Mesothelial cell of epicardium (in vitro differentiated cells): ENCODE data around the gene PRSS57. TPM values are rescaled to one million over a fixed set of nuclear protein-coding genes. Genes with fewer than 3 reads are reported as not detected.

Experiments
- DNase-seq, 2 experiments: peaks; one replicate each; pipeline ENCODE4 v3.0.0; 2021; ENCODE audit warnings: low spot score in 2 of 2; ENCODE audit not compliant: unreplicated experiment in 2 of 2
- H3K27ac Mint-ChIP-seq: 2 replicates; pipeline ENCODE4 v1.8.0; 2021; ENCODE audit warnings: mixed read lengths
- H3K27me3 Mint-ChIP-seq: 2 replicates; pipeline ENCODE4 v1.8.0; 2021; ENCODE audit warnings: low read depth, mixed read lengths
- H3K36me3 Mint-ChIP-seq: 2 replicates; pipeline ENCODE4 v1.8.0; 2021; ENCODE audit warnings: mixed read lengths
- H3K4me1 Mint-ChIP-seq: 2 replicates; pipeline ENCODE4 v1.8.0; 2021; ENCODE audit warnings: mixed read lengths
- H3K4me3 Mint-ChIP-seq: 2 replicates; pipeline ENCODE4 v1.8.0; 2021; ENCODE audit warnings: mild to moderate bottlenecking, moderate library complexity, mixed read lengths
- H3K9me3 Mint-ChIP-seq: 2 replicates; pipeline ENCODE4 v1.8.0; 2021; ENCODE audit warnings: mixed read lengths
- CTCF ChIP-seq: fragments of 200-600 bp; sonication (generic); IDR thresholded peaks from one replicate; pipeline ENCODE4 v1.5.0; 2021; ENCODE audit warnings: antibody characterized with exemption; ENCODE audit not compliant: unreplicated experiment
- total RNA-seq: library from RNA; stranded (reverse); gene quantifications from 3 replicates; pipeline ENCODE4 v1.2.1, GENCODE V29; 2021

PRSS57 gene
- total RNA-seq, 1 donor from 2014 or later = not detected

GRCh38 chr19:711254-711653 is 16.0 kb upstream of the PRSS57 start:
- no peak for DNase-seq
- Mint-ChIP-seq H3K36me3 (peaks cover 9% of the 10 kb centered on the region), H3K4me1 (peaks cover 11% of the 10 kb centered on the region), H3K27me3 (no peaks in the 10 kb centered on the region), H3K27ac (peak overlapping the region; percentile 78), H3K4me3 (peak overlapping the region; percentile 65), H3K9me3 (peaks cover 12% of the 10 kb centered on the region)
- TF ChIP-seq CTCF = no peak

GRCh38 chr19:710767-711166 is 15.5 kb upstream of the PRSS57 start:
- peaks cover 10% of the 10 kb centered on the region for H3K9me3 Mint-ChIP-seq
- peaks cover 11% of the 10 kb centered on the region for H3K4me1 Mint-ChIP-seq
- H3K4me3 Mint-ChIP-seq = peak overlapping the region; percentile 65
- DNase-seq = no peak
- no peaks in the 10 kb centered on the region for H3K27me3 Mint-ChIP-seq
- TF ChIP-seq CTCF = no peak
- peaks cover 7% of the 10 kb centered on the region for H3K36me3 Mint-ChIP-seq
- peak overlapping the region; percentile 78 for H3K27ac Mint-ChIP-seq

GRCh38 chr19:709965-710571 is 14.8 kb upstream of the PRSS57 start:
- H3K4me1 Mint-ChIP-seq = peaks cover 11% of the 10 kb centered on the region
- H3K9me3 Mint-ChIP-seq = peaks cover 3% of the 10 kb centered on the region
- no peak overlapping the region for H3K27ac Mint-ChIP-seq
- TF ChIP-seq CTCF = no peak
- H3K4me3 Mint-ChIP-seq = peak overlapping the region; percentile 66
- H3K27me3 Mint-ChIP-seq = peaks cover 3% of the 10 kb centered on the region
- DNase-seq = no peak
- no peaks in the 10 kb centered on the region for H3K36me3 Mint-ChIP-seq

DNA sequence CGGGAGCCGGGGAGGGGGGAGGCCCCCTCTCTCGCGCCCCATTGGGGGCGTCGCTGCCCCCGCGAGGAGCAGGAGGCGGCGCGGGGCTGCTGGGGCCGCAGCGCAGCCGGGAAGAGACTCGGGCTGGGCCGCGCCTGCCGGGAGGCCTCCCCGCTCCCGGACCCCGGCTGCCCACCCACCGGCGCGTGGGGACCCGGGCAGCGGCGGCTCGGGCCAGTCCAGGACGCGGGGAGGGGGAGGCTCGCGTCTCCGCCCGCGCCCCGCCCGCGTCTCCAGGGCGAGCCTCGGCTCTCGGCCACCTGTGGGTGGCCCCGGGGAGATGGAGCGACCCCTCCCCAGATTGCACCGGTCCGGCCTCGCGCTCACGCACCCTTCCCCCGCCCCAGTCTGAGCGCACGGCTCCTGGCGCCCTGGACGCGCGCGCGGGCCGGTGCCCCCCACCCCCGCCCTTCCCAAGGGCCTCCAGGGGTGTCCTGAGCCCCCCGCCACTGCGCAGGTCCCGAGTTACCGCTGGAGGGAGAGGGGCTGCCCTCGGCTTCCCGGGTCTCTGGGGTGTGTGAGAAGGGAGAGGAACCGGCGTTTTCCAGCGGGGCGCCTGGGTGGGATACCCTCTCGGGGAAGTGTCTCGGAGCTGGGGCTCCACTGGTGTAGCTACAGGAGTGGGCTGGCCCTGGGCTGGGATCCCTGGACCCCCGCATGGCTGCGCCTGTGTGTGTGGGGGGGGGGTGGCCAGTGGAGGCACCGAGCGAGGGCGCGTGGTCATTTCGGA is 14.1 kb upstream of the PRSS57 start:
- H3K4me3 Mint-ChIP-seq = peak overlapping the region; percentile 66
- DNase-seq = no peak
- peaks cover 11% of the 10 kb centered on the region for H3K4me1 Mint-ChIP-seq
- H3K9me3 Mint-ChIP-seq = peaks cover 3% of the 10 kb centered on the region
- peaks cover 3% of the 10 kb centered on the region for H3K27me3 Mint-ChIP-seq
- no peak overlapping the region for H3K27ac Mint-ChIP-seq
- TF ChIP-seq CTCF = no peak
- no peaks in the 10 kb centered on the region for H3K36me3 Mint-ChIP-seq

DNA sequence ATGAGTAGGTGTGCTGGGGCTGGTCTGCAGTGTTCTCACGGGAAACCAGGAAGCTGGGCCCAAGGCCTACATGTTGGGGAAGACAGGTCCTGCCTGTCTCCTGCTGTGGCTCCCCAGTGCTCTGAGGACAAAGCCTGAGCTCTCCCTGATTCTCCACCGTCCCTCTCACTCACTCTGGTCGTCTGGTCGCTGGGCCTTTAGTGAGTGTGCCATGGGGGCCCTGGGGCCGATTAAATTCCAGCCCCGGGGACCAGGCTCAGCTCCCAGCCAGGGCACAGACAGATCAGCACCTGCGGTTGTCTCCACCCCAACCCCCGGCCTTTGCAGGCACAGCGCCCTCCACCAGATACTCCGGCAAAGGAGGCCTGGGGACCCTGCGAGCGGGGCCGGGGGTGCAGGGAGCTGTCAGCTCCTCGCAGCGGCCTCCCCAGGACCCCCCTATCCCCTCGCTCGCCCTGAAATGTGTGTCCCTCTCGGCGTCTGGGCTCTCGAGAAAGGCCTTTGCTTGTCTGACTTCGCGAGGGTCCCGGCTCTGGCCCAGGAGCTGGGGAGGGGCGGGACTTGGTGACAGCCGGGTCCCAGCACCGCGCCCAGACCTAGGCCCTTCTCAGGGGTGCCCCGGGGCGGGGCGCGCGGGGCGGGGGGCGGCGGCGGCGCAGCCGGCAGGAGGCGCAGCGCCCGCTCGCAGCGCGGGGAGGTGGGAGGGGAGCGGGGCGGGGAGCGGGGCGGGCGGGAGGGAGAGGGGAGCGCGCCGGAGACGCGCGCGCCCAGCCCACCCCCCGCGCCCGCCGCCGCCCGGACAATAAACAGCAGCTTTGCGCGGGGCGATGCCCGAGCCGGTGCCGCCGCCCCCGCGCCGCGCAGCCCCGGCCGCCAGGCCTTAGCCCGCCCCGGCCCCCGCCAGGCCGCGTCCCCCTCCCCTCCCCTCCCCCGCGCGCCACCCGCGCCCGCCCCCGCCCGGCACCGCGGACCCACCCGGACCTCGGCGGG is 13.2 kb upstream of the PRSS57 start, which contains the start of gene PALM:
PALM (plus strand) TSS at position 782 of the 990 bp plus-strand sequence. CDS start 212 bp downstream, outside the sequence.
- DNase-seq = peak in 1 of 2 experiments; percentile 60
- peak within 1 kb of the TSS; percentile 31 for H3K27ac Mint-ChIP-seq

More for the DNA sequence above, 13.2 kb upstream of the PRSS57 start, which contains the start of gene PALM:
- H3K4me1 Mint-ChIP-seq = peaks cover 11% of the 10 kb centered on the region
- peak within 1 kb of the TSS; percentile 66 for H3K4me3 Mint-ChIP-seq
- no peaks in the 10 kb centered on the region for H3K36me3 Mint-ChIP-seq
- H3K9me3 Mint-ChIP-seq = peaks cover 3% of the 10 kb centered on the region
- no peak for TF ChIP-seq CTCF
- peaks cover 3% of the 10 kb centered on the region for H3K27me3 Mint-ChIP-seq
